GM18870 (cell line): Measurements from ENCODE around the gene PAPPA.

ENCODE experiments used
- ATAC-seq: cut with Tn5 transposase; IDR thresholded peaks from one replicate; pipeline ENCODE4 v1.9.1; 2021; ENCODE audit warnings: moderate library complexity; ENCODE audit not compliant: unreplicated experiment

The PAPPA gene

DNA sequence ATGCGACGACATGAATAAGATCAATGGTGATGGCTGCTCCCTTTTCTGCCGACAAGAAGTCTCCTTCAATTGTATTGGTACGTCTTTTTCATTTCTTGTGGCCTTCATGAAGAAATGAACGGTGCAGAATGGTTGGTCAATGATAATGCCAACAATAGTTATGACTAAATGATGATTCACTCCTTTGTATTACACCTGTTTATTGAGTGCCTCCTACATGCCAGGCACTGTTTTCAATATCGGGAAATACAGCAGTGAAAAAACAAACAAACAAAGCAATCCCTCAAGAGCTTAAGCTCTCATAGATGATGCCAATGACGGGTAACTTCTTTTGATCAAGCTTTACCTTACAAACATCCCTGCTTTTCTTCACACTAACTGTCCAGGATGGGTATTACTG, 117.7 kb downstream of the PAPPA start:
- ATAC-seq = no peak

- no peak for ATAC-seq
Observed at GRCh38 chr9:116271991-116272390, 118.4 kb downstream of the PAPPA start.

GRCh38 chr9:116274293-116274692, 120.7 kb downstream of the PAPPA start:
- no peak for ATAC-seq

- no peak for ATAC-seq
Observed at GRCh38 chr9:116275418-116276195, 122.0 kb downstream of the PAPPA start.

GRCh38 chr9:116276196-116276493, 122.6 kb downstream of the PAPPA start:
- no peak for ATAC-seq

- ATAC-seq = no peak
Observed at GRCh38 chr9:116276651-116277121, 123.1 kb downstream of the PAPPA start.

- ATAC-seq = no peak
Observed at GRCh38 chr9:116278326-116278725, 124.7 kb downstream of the PAPPA start.

DNA sequence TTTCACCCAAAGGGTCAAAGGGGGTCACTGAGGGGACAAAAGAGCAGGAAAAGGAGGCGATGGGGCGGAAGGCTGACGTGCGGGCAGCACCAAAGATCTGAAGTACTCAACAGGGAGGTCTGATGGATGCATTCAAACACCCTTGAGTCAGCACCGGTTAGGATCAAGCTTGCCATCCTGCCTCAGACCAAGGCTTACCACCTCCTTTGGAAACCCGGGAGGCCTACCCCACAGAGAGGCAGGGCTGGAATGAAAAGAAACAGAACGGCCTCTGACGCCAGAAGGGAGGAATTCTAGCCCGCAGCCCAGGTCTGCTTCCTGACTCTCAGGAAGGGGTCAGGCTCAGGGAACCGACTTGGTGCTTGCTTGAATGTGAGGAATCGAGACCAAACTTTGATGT, 125.6 kb downstream of the PAPPA start:
- ATAC-seq = no peak

DNA sequence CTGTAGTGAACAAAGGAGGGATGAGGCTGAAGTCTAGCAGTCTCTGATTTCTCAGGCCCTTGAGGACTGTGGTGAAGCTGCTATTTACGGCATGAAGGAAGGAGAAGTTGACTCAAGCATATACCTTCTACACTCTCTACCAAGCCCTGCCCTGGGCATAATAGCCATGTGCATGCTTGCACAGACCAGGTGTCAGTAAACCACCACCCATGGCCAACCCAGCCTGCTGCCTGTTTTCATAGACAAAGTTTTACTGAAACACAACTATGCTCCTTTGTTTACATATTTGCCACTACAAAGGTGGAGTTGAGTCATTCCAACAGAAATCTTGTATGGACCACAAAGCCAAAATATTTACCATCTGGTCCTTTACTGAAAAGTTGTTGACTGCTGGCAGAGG, 126.9 kb downstream of the PAPPA start:
- ATAC-seq = no peak

DNA sequence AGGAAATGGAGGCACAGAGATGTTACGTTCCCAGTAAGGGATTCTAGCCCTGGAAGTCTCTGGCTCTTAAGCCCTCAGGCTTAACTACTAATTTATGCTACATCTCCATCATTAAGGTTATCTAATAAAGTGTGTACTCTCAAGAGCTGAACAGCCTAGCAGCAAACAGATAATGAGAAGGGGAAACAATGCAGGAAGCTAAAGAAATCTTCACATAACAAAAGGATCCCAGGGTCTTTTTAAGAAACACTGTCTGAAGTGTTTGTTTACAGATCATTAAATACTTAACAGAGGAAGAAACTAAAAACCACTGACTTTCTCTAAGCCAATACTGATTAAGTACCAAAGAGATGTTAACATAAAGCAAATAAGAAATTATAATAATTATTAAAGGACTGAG, 129.0 kb downstream of the PAPPA start:
- ATAC-seq = no peak

GRCh38 chr9:116284518-116284917, 130.9 kb downstream of the PAPPA start:
- ATAC-seq = no peak

GRCh38 chr9:116285320-116285719, 131.7 kb downstream of the PAPPA start:
- ATAC-seq = no peak

GRCh38 chr9:116286297-116286696, 132.7 kb downstream of the PAPPA start:
- ATAC-seq = no peak

DNA sequence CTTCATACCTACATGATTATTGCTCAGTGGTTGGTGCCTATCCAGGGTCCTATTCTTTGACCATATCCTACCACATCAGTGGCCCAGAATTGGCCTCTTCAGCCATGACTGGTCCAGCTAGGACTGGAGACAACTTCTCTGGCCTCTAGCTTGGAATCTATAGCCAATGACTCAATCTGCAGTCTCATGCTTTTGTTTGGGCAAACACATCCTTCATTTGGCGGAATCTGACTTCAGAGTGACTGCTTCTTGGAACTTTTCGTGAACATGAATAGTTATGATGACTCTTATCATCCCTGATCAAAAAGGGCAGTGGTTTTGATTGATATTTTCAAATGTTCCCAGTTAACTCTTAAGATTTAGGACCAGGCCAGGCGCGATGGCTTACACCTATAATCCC, 134.1 kb downstream of the PAPPA start:
- no peak for ATAC-seq

DNA sequence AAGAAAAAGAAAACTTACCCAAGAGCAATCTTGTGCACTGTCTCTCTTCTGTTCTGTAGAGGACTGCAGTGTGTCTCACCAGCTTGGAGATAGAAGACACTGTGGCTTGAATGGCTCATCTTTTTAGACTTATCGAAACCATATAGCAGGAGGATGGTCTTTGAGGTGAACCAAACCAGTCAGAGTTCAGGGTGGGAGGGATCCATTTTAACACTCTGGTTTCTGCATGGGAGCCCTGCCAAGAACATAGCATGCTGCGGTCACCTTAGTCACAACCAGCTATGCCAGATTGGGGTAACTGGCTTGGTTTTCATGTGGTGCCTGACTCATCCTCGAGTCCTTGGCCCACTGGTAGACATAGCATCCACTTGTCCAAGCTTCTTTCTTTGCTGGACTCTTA, 135.1 kb downstream of the PAPPA start:
- ATAC-seq = no peak

DNA sequence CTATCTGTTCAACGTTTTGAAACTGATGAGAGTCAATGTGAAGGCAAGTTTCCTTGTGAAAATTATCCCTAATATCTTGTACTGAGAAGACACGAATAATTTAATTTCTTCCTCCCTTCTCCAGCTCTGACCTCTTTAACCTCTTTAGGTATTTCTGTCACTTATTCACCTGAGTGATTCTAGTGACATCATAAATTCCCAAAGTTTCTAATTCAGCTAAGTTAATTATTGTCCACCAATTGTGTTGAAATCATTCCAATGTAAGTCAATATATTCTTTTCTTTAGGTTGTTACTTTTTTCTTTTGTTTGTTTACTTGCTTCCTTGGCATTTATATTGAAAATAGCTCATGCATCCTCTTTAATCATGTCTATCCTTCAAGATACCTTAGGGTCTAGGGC, 143.8 kb downstream of the PAPPA start:
- no peak for ATAC-seq

GRCh38 chr9:116298249-116298648, 144.7 kb downstream of the PAPPA start:
- ATAC-seq = no peak

GRCh38 chr9:116298878-116299391, 145.3 kb downstream of the PAPPA start:
- no peak for ATAC-seq

DNA sequence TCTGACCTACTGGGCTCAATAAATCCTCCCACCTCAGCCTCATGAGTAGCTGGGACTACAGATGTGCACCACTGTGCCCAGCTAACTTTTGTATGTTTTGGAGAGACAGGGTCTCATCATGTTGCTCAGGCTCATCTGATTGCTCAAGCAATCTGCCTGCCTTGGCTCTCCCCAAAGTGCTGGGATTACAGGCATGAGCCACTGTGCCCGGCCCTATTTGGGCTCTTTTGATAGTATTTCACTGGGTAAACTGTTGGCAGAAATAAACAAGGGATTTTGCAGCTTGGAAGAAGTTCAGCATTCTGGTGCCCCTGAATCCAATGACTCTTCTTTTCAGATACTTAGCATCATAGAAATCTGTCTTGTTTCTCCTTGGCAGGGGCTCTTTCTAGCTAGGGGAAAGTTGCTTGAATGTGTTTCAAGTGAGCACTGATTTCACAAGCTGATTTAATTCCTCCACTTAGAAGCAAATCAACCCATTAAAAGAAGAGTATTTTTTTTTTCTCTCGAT, 146.8 kb downstream of the PAPPA start:
- ATAC-seq = no peak

DNA sequence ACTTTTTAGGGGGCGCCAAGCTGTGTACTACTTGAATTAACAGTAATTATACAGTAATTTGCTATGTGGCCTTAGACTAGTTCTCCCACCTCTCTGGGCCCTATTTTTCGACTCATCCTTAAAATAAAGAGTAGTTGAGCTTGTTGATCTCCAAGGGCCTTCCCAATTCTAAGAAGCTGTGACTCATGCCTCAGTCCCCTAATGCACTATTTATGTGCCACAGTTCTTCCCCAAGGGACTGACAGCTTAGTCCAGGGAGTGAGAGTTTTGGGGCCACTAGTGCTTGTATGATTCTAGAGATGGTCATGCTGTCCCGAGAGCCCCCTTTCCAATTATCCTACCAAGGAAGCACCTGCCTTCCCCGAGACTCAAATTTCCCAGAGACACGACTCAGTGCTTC, 149.7 kb downstream of the PAPPA start:
- no peak for ATAC-seq

DNA sequence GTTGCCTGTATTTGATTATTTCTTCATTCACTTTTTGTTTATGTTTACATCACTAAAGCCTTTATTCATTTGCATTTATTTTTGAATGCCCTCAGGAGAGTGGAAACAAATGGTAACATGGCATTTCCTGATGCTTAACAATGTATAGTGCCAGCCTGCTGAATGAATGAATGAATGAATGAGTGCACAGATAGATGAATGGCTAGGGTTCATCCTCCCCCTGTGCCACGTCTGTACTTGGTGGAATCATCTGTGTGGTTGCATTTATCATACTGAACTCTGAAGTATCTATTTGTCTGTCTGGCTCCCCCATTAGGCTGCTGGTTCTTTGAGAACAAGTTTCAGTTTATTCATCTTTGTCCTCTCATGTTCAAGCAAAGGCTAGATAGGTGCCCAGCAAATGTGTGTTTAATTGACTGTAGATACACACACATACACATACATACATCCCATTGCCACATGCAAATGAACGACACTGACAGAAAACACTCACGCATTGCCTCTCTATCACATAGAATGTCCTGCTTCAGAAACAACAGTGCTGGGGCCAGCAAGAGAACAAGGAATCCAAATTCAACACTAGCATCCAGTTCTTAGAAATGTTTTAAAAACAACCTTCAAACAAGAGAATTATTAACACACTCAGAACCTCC, 150.4 kb downstream of the PAPPA start:
- ATAC-seq = no peak

GRCh38 chr9:116304761-116305160, 151.2 kb downstream of the PAPPA start:
- ATAC-seq = no peak
